Measurements from ENCODE around the gene HTATIP2.
"Not testable (repeated sequence)": the region's sequence is repeated elsewhere in the genome, so short reads cannot be mapped to it uniquely, and the experiment has no call there.

The HTATIP2 gene

DNA sequence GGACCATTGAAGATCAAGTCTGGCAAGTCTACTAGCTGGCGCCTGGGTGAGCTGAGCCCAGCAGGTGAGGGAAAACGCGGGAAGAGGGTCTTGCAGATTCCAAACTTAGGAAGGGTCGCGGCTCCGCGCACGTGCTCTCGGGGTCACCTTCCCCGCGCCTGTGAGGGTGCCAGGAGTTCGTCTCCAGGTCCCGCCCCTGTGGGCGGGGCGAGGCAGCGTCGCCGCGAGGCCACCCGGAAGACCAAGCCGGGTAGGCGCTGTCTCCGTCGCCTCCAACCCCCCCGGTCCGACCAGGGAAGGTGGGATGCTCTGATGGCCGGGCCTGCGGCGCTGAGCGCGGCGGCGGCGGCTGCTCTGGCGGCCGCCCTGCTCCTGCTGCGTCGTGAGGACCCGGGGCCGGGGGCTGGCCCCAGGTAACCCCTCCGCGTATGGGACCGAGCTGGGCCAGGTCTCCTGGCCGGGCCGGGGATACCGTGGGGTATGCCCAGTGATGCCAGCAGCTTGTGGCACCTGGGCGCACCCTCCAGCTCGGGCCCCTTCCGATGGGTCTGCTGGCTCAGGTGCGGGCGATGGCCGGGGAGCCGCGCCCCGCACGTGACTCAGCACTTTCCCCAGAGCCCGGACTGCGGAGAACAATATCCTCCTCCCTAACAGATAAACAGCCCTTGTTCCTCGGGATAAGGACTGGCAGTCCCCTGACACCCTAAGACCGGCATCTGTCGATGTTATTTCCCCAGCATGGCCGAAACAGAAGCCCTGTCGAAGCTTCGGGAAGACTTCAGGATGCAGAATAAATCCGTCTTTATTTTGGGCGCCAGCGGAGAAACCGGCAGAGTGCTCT lies at the start of gene HTATIP2:
HTATIP2 (plus strand) TSS at position 215 of the 841 bp plus-strand sequence; CDS start at position 739, 524 bp downstream.
- peak; percentile 81 for DNase-seq

DNA sequence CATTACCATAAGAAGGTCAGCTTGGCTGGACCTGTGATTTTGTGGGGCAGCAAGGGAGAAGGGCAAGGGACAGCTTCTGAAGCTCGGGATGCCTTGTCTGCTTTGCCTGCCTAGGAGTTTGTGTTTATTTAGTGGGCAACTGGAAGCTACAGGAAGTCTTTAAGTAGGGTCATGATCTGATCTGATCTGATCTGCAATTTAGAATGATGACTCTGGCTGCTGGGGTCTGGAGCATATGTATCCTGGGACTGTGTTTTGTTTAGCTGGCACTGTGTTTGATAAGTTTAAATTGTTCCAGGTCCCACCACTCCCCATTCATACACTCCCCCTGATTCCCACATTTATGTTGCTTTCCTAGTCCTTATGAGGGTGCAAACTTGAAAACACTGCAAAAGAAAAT lies 47.7 kb upstream of the HTATIP2 start:
- DNase-seq = no peak

DNA sequence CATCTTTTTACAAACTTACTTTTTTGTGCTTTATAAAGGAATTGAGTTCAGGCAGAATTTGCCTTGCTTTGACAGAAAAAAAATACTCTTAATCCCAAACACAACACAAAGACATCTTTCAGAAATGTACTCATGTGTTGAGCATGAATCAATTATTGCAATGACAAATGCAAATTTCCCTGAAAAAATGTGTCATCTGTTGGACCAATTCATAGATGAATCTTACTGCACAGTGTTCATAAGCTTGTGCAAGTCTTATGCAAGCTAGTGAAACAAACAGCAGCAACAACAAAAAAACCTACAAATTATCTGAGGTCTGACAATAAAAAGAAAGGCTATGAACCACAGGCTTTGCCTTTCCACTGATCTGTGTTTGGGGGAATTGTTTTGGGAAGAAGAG lies 42.3 kb upstream of the HTATIP2 start:
- DNase-seq = no peak

DNA sequence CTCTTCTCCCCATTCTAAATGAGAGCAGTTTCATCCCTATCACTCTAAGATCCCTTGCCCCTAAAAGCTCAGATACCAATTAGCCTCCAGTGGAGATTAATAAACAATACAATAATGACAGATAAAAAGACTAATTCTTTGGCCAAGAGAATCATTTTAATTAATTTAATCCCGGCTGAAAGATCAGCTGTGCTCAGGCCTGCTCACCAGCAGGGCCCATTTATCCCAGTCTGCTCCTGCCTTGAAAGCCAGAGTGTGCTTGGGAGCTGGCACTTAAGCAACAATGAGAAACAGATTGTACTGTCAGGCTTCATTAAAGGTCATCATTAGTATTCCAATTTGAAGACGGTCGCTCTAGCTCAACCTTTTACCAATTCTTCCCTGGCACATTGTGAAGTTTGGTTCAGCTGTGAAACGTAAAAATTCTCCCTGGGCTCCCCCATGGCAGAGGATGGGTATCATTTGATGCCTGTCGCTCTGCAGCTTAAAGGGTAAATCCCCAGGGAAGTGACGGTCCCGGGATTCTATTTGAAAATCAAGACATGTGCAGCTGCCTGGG lies 36.1 kb upstream of the HTATIP2 start:
- DNase-seq = no peak

DNA sequence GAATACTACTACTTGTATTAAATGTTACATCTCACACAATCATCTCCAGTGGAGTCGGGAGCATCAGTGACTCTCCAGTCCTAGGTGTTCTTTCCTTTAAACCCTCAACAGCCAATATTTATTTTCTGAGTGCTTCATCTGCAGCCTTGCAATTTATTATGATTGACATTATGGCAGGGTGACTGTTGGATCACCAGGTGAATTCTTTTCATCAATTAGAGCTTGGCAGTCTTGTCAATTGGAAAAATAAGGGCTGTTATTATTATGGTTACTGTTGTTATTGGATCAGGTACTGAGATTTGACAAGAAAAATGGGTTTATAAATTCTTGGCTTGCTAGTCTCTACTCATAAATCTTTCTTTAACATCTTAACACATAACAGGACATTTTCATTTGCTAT lies 27.5 kb upstream of the HTATIP2 start:
- DNase-seq = no peak

DNA sequence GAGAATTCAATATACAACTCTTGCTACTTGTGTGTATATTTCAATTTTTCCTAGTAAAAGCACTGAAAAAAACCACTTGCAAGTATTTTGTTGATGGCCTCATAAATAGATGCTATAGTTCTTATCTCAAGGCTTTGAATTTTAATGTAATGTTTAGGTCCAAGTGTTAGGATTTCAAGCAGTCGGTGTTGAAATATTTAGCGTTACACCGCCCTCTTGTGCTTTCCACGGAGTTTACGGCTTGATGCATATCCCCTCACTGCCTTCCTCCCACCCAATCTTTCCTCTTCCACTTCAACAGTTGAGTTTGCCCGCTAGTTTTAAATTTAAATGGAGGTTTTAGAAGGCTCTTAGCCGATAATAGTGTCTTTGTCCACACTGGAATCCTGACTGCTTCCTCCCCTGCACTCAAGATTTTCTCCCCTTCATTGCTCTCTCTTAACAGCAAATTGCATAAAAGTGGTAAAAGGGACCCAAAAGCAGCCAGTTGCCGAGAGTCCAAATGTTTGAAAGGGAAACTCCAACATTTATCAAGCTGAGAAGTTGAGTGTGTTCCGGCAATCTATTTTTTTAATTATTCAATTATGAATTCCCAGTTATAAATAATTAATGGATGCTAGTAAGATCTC lies 25.9 kb upstream of the HTATIP2 start:
- DNase-seq = no peak

DNA sequence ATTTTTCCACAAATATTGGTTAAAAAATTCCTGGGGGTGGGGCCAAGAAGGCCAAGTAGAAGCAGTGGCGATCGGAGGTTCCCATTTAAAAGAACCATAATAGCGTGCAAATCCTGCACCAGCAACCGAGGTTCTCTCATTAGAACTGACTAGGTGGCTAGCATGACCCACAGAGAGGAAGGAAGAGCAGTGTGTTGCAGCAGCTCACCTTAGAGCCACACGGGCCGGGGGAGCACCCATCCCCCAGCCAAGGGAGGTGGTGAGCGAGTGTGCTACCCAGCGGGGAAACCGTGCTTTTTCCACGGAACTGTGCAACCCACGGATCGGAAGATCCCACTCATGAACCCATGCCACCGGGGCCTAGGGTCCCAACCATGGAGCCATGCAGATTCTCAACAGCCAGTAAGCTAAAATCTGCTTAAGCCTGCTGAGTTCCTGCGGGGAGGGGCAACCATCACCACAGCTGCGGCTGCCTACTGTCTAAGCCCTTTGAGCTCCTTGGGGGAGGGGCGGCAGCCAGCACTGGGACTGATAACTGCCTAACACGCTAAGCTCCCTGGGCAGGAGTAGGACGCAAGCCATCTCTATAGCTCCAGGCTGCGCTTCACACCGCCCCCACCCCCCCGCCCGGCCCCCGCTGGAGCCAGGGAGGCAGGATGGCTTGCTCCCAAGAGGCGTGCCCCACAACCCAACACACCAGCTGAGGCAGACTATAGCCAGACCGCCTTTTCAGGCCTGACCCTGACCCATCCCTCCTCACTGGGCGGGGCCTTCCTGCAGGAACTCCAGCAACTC lies 21.0 kb upstream of the HTATIP2 start:
- DNase-seq = no peak

DNA sequence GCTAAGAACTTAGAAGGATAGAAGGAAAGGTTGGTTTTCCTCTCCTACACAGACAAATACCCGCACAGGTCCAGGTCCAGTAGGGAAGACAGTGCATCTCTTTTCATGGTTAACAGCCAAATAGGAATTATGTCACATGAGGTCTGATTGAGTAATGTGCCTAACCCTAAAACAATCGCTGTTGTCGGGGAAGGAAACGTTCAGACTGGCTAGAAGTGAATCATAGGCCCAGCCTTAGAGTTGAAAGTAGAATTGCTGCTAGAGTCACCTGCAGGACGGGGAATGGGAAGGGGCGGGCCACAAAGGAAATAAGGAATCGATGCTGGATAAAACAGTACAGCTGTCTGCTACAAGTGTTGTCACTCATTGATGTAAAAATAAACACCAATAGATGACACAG lies 12.4 kb upstream of the HTATIP2 start:
- DNase-seq = no peak

DNA sequence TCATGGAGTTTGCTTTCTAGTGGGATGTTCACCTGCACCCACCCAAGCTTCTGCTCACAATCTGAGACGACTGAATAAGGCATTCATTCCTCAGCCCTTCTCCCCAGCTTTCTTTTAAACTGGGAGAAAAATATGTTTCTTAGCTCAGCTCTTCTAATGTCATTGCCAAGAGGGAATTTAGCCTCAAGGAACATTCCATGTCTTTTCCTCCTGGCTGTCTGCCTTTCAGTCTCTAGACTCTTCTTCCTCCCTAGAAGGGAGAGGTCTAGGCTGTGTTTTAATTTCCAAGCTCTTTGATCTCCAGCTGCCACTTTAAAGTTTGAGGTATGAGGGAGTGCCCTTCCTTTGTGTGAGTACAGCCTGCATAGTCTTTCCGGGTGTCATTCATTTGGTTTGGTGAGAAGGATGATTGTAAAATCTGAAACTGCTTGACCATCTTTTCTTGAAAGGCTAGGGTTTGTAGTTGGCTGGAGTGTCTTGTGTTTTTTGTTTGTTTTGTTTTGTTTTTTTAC lies 11.7 kb upstream of the HTATIP2 start:
- no peak for DNase-seq

DNA sequence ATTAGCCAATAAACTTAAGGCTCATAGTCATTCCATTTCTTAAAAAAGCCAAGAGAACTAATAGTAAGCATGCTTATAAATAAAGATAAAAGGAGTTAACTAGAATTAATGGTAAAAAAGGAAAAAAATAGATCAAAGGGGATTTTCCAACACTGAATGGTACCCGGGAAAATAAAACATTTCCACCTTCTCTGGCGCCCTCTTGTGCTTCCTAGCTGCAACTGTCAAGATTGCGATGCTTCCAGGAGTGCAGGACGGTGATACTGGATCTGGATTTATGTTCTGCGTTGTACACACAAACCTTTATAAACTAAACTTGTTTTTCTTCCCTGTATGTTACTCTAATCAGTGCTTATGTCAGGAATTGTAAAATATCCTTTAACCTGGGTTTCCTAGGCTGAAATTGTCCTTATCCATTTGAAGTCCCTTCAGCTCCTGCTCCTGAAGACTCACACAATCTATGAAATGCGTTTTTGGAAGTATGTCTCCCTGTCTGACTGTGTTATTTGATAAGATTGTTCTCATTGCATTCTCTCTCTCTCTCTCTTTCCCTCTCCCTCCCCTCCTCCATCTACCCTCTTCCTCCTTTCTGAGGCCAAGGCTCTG lies 9.6 kb upstream of the HTATIP2 start:
- peak; percentile 39 for DNase-seq

DNA sequence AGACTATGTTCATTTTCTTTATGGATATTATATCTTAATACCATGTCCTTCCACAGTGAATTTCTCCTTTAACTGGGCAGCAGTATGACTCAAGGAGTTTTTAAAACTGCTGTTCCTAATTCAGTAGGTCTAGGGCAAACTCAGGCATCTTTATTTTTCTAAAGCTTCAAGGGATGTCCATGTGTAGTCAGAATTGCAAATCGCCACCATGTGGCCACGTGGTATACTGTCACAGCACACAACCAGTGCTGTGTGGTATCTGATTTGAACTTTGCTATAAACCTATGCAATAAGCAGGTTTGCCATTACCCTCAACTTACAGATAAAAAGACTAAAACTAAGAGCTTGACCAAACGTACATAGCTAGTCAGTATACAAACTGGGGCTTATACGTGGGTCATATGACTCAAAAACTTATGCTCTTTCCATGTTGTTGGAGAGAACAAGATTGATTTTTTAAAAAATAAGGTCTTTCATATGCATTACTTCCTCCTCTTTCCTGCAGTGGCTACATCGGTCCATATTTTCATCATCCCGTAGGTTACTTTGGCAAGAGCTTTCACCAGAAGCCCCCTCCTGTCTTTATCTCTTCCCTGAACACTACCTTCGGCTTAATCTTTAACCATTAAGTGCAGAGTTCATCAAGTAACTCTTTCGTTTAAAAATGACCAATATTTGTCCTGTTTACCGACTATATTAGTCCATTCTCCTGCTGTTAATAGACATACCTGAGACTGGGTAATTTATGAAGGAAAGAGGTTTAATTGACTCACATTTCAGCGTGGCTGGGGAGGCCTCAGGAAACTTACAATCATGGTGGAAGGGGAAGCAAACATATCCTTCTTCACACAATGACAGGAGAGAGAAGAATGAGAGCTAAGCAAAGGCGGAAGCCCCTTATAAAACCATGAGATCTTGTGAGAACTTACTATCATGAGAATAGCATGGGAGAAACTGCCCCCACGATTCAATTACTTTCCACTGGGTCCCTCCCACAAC lies 8.0 kb upstream of the HTATIP2 start:
- DNase-seq = peak; percentile 41

DNA sequence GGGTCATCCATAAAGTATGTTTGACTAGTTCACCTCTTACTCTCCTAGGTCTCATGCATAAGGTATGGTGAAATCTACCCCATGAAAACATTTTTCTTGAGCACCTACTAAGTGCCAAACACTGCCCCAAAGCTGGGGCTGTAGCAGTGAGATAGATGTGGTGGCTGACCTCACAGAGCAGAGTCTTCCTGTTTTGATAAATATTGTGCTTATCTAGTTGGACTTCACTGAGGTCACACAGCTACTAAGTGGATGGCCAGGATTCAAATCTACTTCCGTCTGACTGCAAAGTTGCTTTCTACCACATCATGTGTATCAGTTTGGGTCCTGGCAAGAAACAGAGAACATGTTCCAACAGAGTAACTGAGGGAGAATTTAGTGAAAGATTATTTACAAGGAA lies 6.4 kb upstream of the HTATIP2 start:
- DNase-seq = no peak

DNA sequence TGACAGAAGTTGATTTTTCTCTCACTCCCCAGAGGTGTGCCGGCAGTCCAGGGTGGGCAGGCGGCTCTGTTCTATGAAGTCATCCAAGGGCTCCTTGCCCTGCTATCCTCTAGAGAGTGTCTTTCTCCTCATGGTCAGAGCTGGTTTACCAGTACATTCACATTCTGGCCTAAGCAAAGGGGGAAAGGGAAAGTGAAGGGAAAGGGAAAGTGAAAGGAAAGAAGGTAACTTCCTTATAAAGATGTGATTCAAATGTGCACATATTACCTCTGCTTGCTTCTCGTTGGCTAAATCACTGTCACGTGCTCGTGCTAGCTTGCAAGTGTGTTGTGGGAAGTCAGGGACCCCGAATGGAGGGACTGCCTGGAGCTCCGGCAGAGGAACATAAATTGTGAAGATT lies 2.9 kb upstream of the HTATIP2 start:
- DNase-seq = peak; percentile 38

DNA sequence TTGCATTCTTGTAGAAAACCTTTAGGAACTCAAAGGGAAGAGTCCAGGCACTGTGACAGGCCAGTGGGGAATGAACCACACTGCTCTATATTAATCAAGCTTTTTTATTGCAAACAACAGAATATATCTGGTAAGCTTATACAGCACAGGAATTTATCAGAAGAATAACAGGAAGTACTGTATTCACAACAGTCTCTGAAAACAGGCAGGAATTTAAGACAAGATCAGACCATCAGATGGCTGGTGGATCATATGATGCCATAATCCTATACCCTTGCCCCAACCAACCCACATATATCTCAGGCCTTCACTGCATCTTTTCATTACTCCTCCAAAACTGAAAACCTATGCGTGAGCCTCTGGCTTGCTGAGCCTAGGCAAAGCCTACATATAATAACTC lies 1.0 kb upstream of the HTATIP2 start:
- no peak for DNase-seq

DNA sequence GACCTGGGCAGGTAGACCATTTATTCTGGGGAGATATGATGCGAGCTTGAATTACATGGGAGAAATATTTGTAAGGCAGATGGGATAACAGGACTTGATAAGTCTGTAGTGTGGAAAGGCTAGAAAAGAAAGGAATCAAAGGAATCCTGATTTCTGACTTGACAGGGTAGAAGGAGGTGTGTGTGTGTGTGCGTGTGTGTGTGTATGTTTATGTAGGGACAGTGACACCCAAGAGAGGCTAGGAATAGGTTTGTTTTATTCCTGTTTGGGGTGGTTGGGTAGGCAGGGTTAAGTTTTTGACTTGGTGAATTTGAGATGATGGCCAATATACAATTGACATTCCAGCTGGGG lies 390 bp upstream of the HTATIP2 start:
- no peak for DNase-seq

DNA sequence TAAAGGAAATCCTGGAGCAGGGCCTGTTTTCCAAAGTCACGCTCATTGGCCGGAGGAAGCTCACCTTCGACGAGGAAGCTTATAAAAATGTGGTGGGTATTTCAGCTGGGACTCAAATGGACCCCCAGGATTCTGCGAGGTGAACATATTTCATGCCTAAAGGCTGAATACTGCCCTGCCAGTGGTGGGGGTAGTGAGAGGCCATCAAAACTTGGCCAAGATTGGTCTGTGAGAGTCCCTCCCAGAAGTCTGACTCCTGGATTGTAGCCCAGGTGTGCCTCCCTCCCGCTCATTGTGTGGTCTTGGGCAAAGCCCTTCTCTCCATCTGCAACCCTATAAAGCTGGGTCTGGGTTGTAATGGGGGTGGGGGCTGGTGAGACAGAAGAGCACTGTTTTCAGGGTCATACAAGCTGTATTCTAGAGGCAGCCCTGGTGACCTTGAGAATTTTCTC lies 853 bp downstream of the HTATIP2 start:
- DNase-seq = no peak

DNA sequence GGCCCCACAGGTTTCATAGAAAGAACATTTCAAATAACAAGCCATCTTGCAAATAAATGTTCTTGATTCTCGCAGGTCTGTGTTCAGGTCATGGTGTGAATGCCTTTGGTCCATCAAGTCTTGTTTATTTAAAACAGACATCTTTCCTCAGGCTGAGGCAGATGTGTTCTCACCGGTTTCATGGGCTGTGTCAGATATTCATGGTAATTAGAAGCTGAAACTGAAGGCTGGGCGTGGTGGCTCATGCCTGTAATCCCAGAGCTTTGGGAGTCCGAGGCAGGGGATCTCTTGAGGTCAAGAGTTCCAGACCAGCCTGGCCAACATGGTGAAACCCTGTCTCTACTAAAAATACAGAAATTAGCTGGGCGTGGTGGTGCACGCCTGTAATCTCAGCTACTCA lies 2.0 kb downstream of the HTATIP2 start:
- not testable (repeated sequence) for DNase-seq

DNA sequence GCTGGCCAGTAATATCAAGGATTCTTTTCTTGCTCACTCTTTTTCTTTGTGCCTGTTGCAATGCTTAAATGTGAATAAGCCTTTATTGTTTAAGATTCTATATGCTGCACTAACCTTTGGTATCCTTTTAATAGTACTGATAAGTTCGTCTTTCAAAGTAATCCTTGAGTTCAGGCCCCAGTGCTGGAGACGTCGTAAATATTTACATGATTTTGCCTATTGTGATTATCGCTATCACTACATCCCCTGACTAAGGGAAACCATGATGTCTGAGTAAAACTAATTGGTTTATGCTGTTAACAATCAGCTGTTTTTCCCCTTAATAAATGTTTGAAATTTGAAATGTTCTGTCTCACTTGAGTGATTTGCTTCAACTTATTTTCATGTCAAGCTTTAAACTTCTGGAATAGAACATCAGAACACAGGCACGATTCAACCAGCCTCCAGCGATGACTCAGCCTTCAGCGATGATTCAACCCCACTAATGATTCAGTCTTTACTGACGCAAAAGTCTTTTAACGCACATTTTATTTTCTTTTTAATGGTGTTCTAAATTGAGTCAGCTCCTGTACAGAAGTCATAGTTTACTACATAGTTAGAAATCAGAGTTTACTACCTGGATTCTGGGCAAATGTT lies 3.9 kb downstream of the HTATIP2 start:
- peak; percentile 76 for DNase-seq

DNA sequence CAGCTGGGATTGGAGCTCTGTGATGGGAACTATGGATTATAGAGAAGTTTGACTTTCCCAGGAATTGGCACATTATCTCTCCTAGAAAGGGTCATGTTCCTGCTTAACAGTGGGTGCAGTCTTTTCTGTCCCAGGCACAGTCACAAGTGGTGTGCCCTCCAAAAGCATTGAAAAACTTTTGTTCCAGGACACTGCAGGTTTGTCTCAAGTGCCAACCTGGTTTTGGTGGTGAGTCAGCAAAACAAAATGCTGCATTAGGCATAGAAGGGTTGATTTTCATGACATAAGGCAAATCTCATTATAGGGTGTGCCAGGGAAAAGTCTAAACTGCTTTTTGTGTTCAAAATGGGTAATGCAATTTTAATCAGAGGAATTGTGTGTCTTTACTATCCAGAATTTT lies 4.9 kb downstream of the HTATIP2 start:
- DNase-seq = no peak

DNA sequence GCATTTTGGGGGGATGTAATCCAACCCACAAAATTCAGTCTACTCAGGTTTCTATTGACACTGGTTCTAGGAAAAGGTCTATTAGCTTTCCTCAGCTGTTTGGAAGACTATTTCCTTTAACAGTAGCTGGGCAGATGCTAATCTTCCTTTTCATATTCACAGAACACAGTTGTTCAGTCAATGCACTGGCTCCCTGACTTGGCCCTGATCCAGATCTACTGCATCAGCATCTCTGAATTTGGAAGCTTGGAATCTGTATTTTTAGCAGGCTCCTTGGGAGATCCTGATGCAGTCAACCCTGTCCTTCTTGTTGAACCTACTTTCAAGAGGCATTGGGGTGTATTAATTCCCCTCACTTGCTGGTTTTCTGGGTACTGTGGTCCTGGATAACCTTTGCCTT lies 6.3 kb downstream of the HTATIP2 start:
- no peak for DNase-seq

DNA sequence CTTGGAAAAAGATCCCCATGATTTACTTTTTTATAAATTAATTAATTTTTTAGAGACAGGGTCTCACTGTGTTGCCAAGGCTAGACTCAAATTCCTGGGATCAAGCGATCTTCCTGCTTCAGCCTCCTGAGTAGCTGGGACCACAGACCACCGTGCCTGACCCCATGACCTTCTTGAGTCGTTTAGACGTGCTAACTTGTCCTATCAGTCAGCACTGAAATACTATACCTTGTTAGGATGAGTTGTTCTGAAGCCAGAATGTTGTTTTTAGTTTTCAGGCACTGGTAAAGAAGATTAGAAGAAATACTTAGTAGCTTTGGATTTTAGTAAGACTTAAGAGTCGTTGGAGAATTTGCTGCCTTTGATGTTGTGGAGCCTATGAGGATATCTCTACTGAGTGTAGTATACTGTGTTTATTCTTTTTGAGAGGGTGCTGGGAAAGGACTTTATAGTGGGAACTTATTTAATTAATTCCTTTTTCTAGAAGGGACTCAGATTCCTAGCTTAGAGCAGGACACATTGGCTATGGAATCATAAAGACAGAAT lies 8.6 kb downstream of the HTATIP2 start:
- DNase-seq = no peak
